Measurements from ENCODE around the gene TMEM80. TPM values are rescaled to one million over a fixed set of nuclear protein-coding genes. Genes with fewer than 3 reads are reported as not detected.

Gene TMEM80
- total and polyA plus RNA-seq, 2 of the 4 experiments (the other 2 are of a cell fraction), result 5.6 to 21.7 TPM

GRCh38 chr11:720017-720641, 24.5 kb downstream of the TMEM80 start:
- Histone ChIP-seq H3K4me1 (ENCODE audit: control insufficient read depth, insufficient read depth, low read length) (no peaks in the 10 kb centered on the region), H3K27ac (ENCODE audit: insufficient read depth, low read length) (no peak overlapping the region), H3K23ac (ENCODE audit: low read depth, low read length) (no peak overlapping the region), H2AK5ac (ENCODE audit: low read depth, low read length) (no peak overlapping the region), H3K27me3 (ENCODE audit: control insufficient read depth, insufficient read depth, low read length) (peaks cover 5% of the 10 kb centered on the region; the same call in 1 of the 2 replicates), H3K36me3 (ENCODE audit: control insufficient read depth, insufficient read depth, low read length) (no peaks in the 10 kb centered on the region), H4K91ac (ENCODE audit: insufficient read depth, low read depth, low read length) (no peak overlapping the region), H3K79me1 (ENCODE audit: low read depth in 1 of 2, low read length in 2 of 2) (no peaks in the 10 kb centered on the region), H3K9me1 (ENCODE audit: insufficient read depth, low read length) (no peaks in the 10 kb centered on the region), H2AFZ (replicated peaks; ENCODE audit: low read length, poor library complexity) (peak overlapping the region; percentile 79), H2BK120ac (ENCODE audit: low read depth, low read length) (no peak overlapping the region), H3K56ac (ENCODE audit: extremely low read depth, insufficient read depth, low read length) (no peak overlapping the region), H3K9me3 (ENCODE audit: control insufficient read depth, insufficient read depth, low read length) (no peaks in the 10 kb centered on the region), H3K4ac (ENCODE audit: low read depth, low read length) (no peak overlapping the region), H3K4me2 (ENCODE audit: low read depth, low read length) (no peak overlapping the region), H2BK5ac (ENCODE audit: low read depth, low read length, poor library complexity, severe bottlenecking) (no peak overlapping the region), H3K4me3 (ENCODE audit: insufficient read depth, low read depth, low read length) (no peak overlapping the region), H3K18ac (ENCODE audit: low read depth, low read length) (no peak overlapping the region), H3K14ac (replicated peaks; ENCODE audit: low read depth, low read length) (no peak overlapping the region), H2AK9ac (replicated peaks; ENCODE audit: low read depth, low read length, poor library complexity) (peak overlapping the region; percentile 28), H2BK15ac (ENCODE audit: low read depth, low read length) (no peak overlapping the region), H4K20me1 (ENCODE audit: insufficient read depth, low read length) (no peaks in the 10 kb centered on the region), H4K8ac (ENCODE audit: low read depth in 2 of 2, low read length in 2 of 2) (no peak overlapping the region), H4K5ac (ENCODE audit: low read depth, low read length) (no peak overlapping the region), H3K9ac (ENCODE audit: low read depth, low read length) (no peak overlapping the region), H2BK20ac (ENCODE audit: low read depth, low read length) (no peak overlapping the region)
- WGBS, 2 experiments (ENCODE audit: extremely low coverage in 2 of 2, insufficient read length in 1 of 2), result 68% methylated on average over 29 of the region's 35 CpGs; no CpG with 5 or more reads in 1 of the 2 experiments
- no TSS peak for BruUV-seq (replicated peaks)
- TF ChIP-seq MXI1 (IDR thresholded peaks at IDR 0.05; ENCODE audit: borderline replicate concordance, low read depth, low read length), result no peak
- TF ChIP-seq RAD21 (IDR thresholded peaks at IDR 0.05; ENCODE audit: low read length), result no peak
- ChIA-PET CTCF (no interaction called here), POLR2A (ENCODE audit: unreplicated experiment) (no interaction called here)
- in situ Hi-C loops (cut with MboI; ENCODE audit: low sequenced_read_pairs), result no loop called here
- ATAC-seq (ENCODE audit: low read depth), result no peak
- dilution Hi-C loops (cut with HindIII; ENCODE audit: low sequenced_read_pairs, unreplicated experiment), result no loop called here
- no peak for DNase-seq
- intact Hi-C loops (cut with micrococcal nuclease), result loop anchor here (10.0 kb wide), 1 partner anchor 165 kb away; no protein-coding TSS in a partner anchor
